ENCODE results near the gene ATXN7L1. TPM values are rescaled to one million over a fixed set of nuclear protein-coding genes. Genes with fewer than 3 reads are reported as not detected.

The ATXN7L1 gene
- total and polyA plus RNA-seq, 2 donors (not counting 1 experiment from before 2014, with no cell fraction given): 7.1 to 40.6 TPM

- ATAC-seq (ENCODE audit: low read depth) (no peak), DNase-seq (no peak)
- WGBS (ENCODE audit: insufficient coverage): 95% methylated on average over 5 of the region's 8 CpGs
- no peaks in the 10 kb centered on the region for H3K27me3 Mint-ChIP-seq
- Histone ChIP-seq H3K79me2 (ENCODE audit: control insufficient read depth, insufficient read depth, low read length) (no peaks in the 10 kb centered on the region), H3K9ac (ENCODE audit: low read length) (no peak overlapping the region), H3K27ac (ENCODE audit: low read length in 2 of 2) (no peak overlapping the region), H3K4me1 (ENCODE audit: control insufficient read depth in 2 of 2, insufficient read depth in 2 of 2, low read length in 2 of 2) (no peaks in the 10 kb centered on the region), H3K4me2 (replicated peaks; ENCODE audit: low read depth, low read length, poor library complexity, severe bottlenecking) (no peak overlapping the region), H4K20me1 (ENCODE audit: control insufficient read depth, insufficient read depth, low read length, poor library complexity, severe bottlenecking) (no peaks in the 10 kb centered on the region), H3K4me3 (ENCODE audit: control extremely low read depth in 1 of 5, extremely low read depth in 1 of 5, insufficient read depth in 1 of 5, low read depth in 2 of 5, low read length in 4 of 5) (no peak overlapping the region), H2AFZ (ENCODE audit: insufficient read depth, low read depth, low read length, poor library complexity, severe bottlenecking) (no peak overlapping the region), H3K9me3 (ENCODE audit: control extremely low read depth in 1 of 3, control insufficient read depth in 2 of 3, insufficient read depth in 1 of 3, low read length in 2 of 3) (no peaks in the 10 kb centered on the region), H3K36me3 (replicated peaks in 1 of 2; ENCODE audit: control extremely low read depth in 1 of 2, control insufficient read depth in 1 of 2, extremely low read depth in 1 of 2, insufficient read depth in 2 of 2, low read length in 1 of 2) (no peaks in the 10 kb centered on the region), H3K27me3 (replicated peaks in 1 of 4; ENCODE audit: control extremely low read depth in 1 of 4, control insufficient read depth in 3 of 4, insufficient read depth in 4 of 4, low read length in 3 of 4) (no peaks in the 10 kb centered on the region)
- TF ChIP-seq CTCF (IDR thresholded peaks at IDR 0.05): no peak
- no peak for TF ChIP-seq EZH2 (IDR thresholded peaks at IDR 0.05; ENCODE audit: borderline replicate concordance, insufficient read depth, low read depth, low read length, poor library complexity, severe bottlenecking)
- POLR2A ChIA-PET: no interaction called here
- CTCF ChIA-PET: no interaction called here
- no peaks in the 10 kb centered on the region for H3K9me3 Mint-ChIP-seq (ENCODE audit: insufficient read depth)
- no peaks in the 10 kb centered on the region for H3K4me1 Mint-ChIP-seq
- H3K27ac Mint-ChIP-seq: no peak overlapping the region
- H3K4me3 Mint-ChIP-seq: no peak overlapping the region
- intact Hi-C loops (cut with micrococcal nuclease): no loop called here
These were observed 87.5 kb downstream of the ATXN7L1 start for GRCh38 chr7:105788816-105789349.

GRCh38 chr7:105788356-105788755, 88.0 kb downstream of the ATXN7L1 start:
- no peak for DNase-seq
- Histone ChIP-seq H4K20me1 (ENCODE audit: control insufficient read depth, insufficient read depth, low read length, poor library complexity, severe bottlenecking) (no peaks in the 10 kb centered on the region), H3K4me2 (replicated peaks; ENCODE audit: low read depth, low read length, poor library complexity, severe bottlenecking) (no peak overlapping the region), H3K9me3 (ENCODE audit: control extremely low read depth in 1 of 3, control insufficient read depth in 2 of 3, insufficient read depth in 1 of 3, low read length in 2 of 3) (no peaks in the 10 kb centered on the region), H2AFZ (ENCODE audit: insufficient read depth, low read depth, low read length, poor library complexity, severe bottlenecking) (no peak overlapping the region), H3K4me1 (ENCODE audit: control insufficient read depth in 2 of 2, insufficient read depth in 2 of 2, low read length in 2 of 2) (no peaks in the 10 kb centered on the region), H3K36me3 (replicated peaks in 1 of 2; ENCODE audit: control extremely low read depth in 1 of 2, control insufficient read depth in 1 of 2, extremely low read depth in 1 of 2, insufficient read depth in 2 of 2, low read length in 1 of 2) (no peaks in the 10 kb centered on the region), H3K4me3 (ENCODE audit: control extremely low read depth in 1 of 5, extremely low read depth in 1 of 5, insufficient read depth in 1 of 5, low read depth in 2 of 5, low read length in 4 of 5) (no peak overlapping the region), H3K27me3 (replicated peaks in 1 of 4; ENCODE audit: control extremely low read depth in 1 of 4, control insufficient read depth in 3 of 4, insufficient read depth in 4 of 4, low read length in 3 of 4) (no peaks in the 10 kb centered on the region), H3K79me2 (ENCODE audit: control insufficient read depth, insufficient read depth, low read length) (no peaks in the 10 kb centered on the region), H3K9ac (ENCODE audit: low read length) (no peak overlapping the region), H3K27ac (ENCODE audit: low read length in 2 of 2) (no peak overlapping the region)
- ChIA-PET CTCF (no interaction called here), POLR2A (no interaction called here)
- WGBS (ENCODE audit: insufficient coverage): 95% methylated on average over 15 of the region's 15 CpGs
- no peak for ATAC-seq (ENCODE audit: low read depth)
- no peak overlapping the region for H3K4me3 Mint-ChIP-seq
- no peak overlapping the region for H3K27ac Mint-ChIP-seq
- no peaks in the 10 kb centered on the region for H3K9me3 Mint-ChIP-seq (ENCODE audit: insufficient read depth)
- no peaks in the 10 kb centered on the region for H3K4me1 Mint-ChIP-seq
- TF ChIP-seq CTCF (IDR thresholded peaks at IDR 0.05) (no peak), EZH2 (IDR thresholded peaks at IDR 0.05; ENCODE audit: borderline replicate concordance, insufficient read depth, low read depth, low read length, poor library complexity, severe bottlenecking) (no peak)
- no peaks in the 10 kb centered on the region for H3K27me3 Mint-ChIP-seq
- intact Hi-C loops (cut with micrococcal nuclease): no loop called here
